Lower leg skin (tissue), 3 donors: ENCODE data around the gene UBL5.

Source experiments
- POLR2A ChIP-seq, 2 donors: fragments of 450-650 bp; IDR thresholded peaks; one replicate each; pipeline ENCODE4 v1.6.1; 2016 to 2017; ENCODE audit warnings: antibody characterized with exemption in 2 of 2, mild to moderate bottlenecking in 1 of 2, moderate library complexity in 1 of 2
- TF ChIP-seq, protein P1 (sequence below), 3 donors: fragments of 450-650 bp; IDR thresholded peaks; one replicate each; pipeline ENCODE4 v1.5.1; 2016; ENCODE audit warnings: antibody characterized with exemption in 3 of 3, mild to moderate bottlenecking in 3 of 3, moderate library complexity in 2 of 3

GRCh38 chr19:9842834-9843625, 15.3 kb downstream of the UBL5 start:
- TF ChIP-seq POLR2A (IDR thresholded peaks at IDR 0.05), result no peak
- TF ChIP-seq, protein P1, sequence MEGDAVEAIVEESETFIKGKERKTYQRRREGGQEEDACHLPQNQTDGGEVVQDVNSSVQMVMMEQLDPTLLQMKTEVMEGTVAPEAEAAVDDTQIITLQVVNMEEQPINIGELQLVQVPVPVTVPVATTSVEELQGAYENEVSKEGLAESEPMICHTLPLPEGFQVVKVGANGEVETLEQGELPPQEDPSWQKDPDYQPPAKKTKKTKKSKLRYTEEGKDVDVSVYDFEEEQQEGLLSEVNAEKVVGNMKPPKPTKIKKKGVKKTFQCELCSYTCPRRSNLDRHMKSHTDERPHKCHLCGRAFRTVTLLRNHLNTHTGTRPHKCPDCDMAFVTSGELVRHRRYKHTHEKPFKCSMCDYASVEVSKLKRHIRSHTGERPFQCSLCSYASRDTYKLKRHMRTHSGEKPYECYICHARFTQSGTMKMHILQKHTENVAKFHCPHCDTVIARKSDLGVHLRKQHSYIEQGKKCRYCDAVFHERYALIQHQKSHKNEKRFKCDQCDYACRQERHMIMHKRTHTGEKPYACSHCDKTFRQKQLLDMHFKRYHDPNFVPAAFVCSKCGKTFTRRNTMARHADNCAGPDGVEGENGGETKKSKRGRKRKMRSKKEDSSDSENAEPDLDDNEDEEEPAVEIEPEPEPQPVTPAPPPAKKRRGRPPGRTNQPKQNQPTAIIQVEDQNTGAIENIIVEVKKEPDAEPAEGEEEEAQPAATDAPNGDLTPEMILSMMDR (IDR thresholded peaks at IDR 0.05), result no peak
